H9 (cell line): ENCODE measurements around the gene RFC4. TPM values are rescaled to one million over a fixed set of nuclear protein-coding genes. Genes with fewer than 3 reads are reported as not detected.

ENCODE experiments used
- DNase-seq: peaks from one replicate; pipeline ENCODE4 v3.0.0-alpha.2; 2017
- H2AFZ ChIP-seq: one replicate; pipeline ENCODE4 v1.6.1; 2013; ENCODE audit warnings: mild to moderate bottlenecking, low read length, control low read depth, moderate library complexity
- H2AK5ac ChIP-seq: 2 replicates; pipeline ENCODE4 v1.6.1; 2013; ENCODE audit warnings: low read length, control low read depth, mixed read lengths; ENCODE audit not compliant: insufficient read length
- H2BK120ac ChIP-seq: one replicate; pipeline ENCODE4 v1.6.1; 2013; ENCODE audit warnings: low read depth, mild to moderate bottlenecking, low read length, control low read depth, inconsistent platforms; ENCODE audit not compliant: poor library complexity, severe bottlenecking
- H2BK12ac ChIP-seq: 2 replicates; pipeline ENCODE4 v1.6.1; 2013; ENCODE audit warnings: low read length, control low read depth, mixed read lengths, low read depth; ENCODE audit not compliant: insufficient read length
- H2BK15ac ChIP-seq: 2 replicates; pipeline ENCODE4 v1.6.1; 2013; ENCODE audit warnings: low read depth, low read length, control low read depth
- H2BK20ac ChIP-seq: one replicate; pipeline ENCODE4 v1.6.1; 2013; ENCODE audit warnings: low read depth, mild to moderate bottlenecking, low read length, control low read depth, inconsistent platforms; ENCODE audit not compliant: poor library complexity, severe bottlenecking
- H2BK5ac ChIP-seq: 2 replicates; pipeline ENCODE4 v1.6.1; 2013; ENCODE audit warnings: low read length, control low read depth, mixed read lengths; ENCODE audit not compliant: insufficient read length
- H3K14ac ChIP-seq: 2 replicates; pipeline ENCODE4 v1.6.1; 2013; ENCODE audit warnings: low read length, control low read depth; ENCODE audit not compliant: insufficient read depth
- H3K18ac ChIP-seq: 2 replicates; pipeline ENCODE4 v1.6.1; 2013; ENCODE audit warnings: low read depth, mild to moderate bottlenecking, mixed read lengths, low read length, control low read depth; ENCODE audit not compliant: insufficient read length
- H3K23ac ChIP-seq: 2 replicates; pipeline ENCODE4 v1.6.1; 2013; ENCODE audit warnings: low read length, control low read depth, mixed read lengths, low read depth; ENCODE audit not compliant: insufficient read length
- H3K23me2 ChIP-seq: 2 replicates; pipeline ENCODE4 v1.6.1; 2013; ENCODE audit warnings: low read depth, mild to moderate bottlenecking, mixed read lengths, low read length, control low read depth; ENCODE audit not compliant: insufficient read length, poor library complexity, severe bottlenecking
- H3K27ac ChIP-seq: 2 replicates; pipeline ENCODE4 v1.5.1; 2013; ENCODE audit warnings: low read length, control low read depth, mixed read lengths, low read depth; ENCODE audit not compliant: insufficient read length
- H3K27me3 ChIP-seq: 2 replicates; pipeline ENCODE4 v1.6.1; 2013; ENCODE audit warnings: low read length, control low read depth, inconsistent platforms; ENCODE audit not compliant: insufficient read depth
- H3K4ac ChIP-seq: 2 replicates; pipeline ENCODE4 v1.6.1; 2013; ENCODE audit warnings: low read depth, mild to moderate bottlenecking, control low read depth, inconsistent platforms, low read length, moderate library complexity
- H3K4me1 ChIP-seq: 2 replicates; pipeline ENCODE4 v1.6.1; 2013; ENCODE audit warnings: low read length, control low read depth, inconsistent platforms; ENCODE audit not compliant: insufficient read depth
- H3K4me2 ChIP-seq: 2 replicates; pipeline ENCODE4 v1.6.1; 2013; ENCODE audit warnings: low read length, control low read depth, mixed read lengths; ENCODE audit not compliant: insufficient read length, insufficient read depth
- H3K56ac ChIP-seq: 2 replicates; pipeline ENCODE4 v1.6.1; 2013; ENCODE audit warnings: low read depth, mild to moderate bottlenecking, mixed read lengths, low read length, control low read depth; ENCODE audit not compliant: insufficient read length
- H3K79me1 ChIP-seq: 2 replicates; pipeline ENCODE4 v1.6.1; 2013; ENCODE audit warnings: low read depth, mild to moderate bottlenecking, moderate library complexity, low read length, control low read depth, inconsistent platforms; ENCODE audit not compliant: insufficient read depth, poor library complexity, severe bottlenecking
- H3K79me2 ChIP-seq: 2 replicates; pipeline ENCODE4 v1.6.1; 2013; ENCODE audit warnings: low read length, control low read depth, inconsistent platforms; ENCODE audit not compliant: insufficient read depth
- H3K9ac ChIP-seq: 2 replicates; pipeline ENCODE4 v1.6.1; 2013; ENCODE audit warnings: low read length, control low read depth, mixed read lengths; ENCODE audit not compliant: insufficient read length; ENCODE audit errors: extremely low read depth
- H3K9me3 ChIP-seq: one replicate; pipeline ENCODE4 v1.6.1; 2013; ENCODE audit warnings: low read depth, low read length, inconsistent platforms; ENCODE audit not compliant: control insufficient read depth
- H3T11ph ChIP-seq: one replicate; pipeline ENCODE4 v1.6.1; 2013; ENCODE audit warnings: mild to moderate bottlenecking, low read length, control low read depth, inconsistent platforms
- H4K20me1 ChIP-seq: one replicate; pipeline ENCODE4 v1.6.1; 2013; ENCODE audit not compliant: control insufficient read depth, insufficient read length, insufficient read depth
- H4K5ac ChIP-seq: 2 replicates; pipeline ENCODE4 v1.6.1; 2013; ENCODE audit warnings: low read depth, mild to moderate bottlenecking, mixed read lengths, low read length, control low read depth; ENCODE audit not compliant: insufficient read length
- H4K8ac ChIP-seq: replicated peaks from 2 replicates; pipeline ENCODE4 v1.6.1; 2013; ENCODE audit warnings: low read length, control low read depth, mixed read lengths, low read depth; ENCODE audit not compliant: insufficient read length
- H4K91ac ChIP-seq: 2 replicates; pipeline ENCODE4 v1.6.1; 2013; ENCODE audit warnings: low read depth, mild to moderate bottlenecking, moderate library complexity, mixed read lengths, low read length, control low read depth; ENCODE audit not compliant: insufficient read length
- H3K27ac Mint-ChIP-seq, 3 experiments: 2 replicates in 2 of 3; 3 replicates in 1 of 3; pipeline ENCODE4 v1.8.0; 2020 to 2021; ENCODE audit warnings: mixed read lengths in 3 of 3, mild to moderate bottlenecking in 1 of 3, moderate library complexity in 1 of 3
- H3K27me3 Mint-ChIP-seq: 2 replicates; pipeline ENCODE4 v1.8.0; 2021; ENCODE audit warnings: low read depth, mild to moderate bottlenecking, moderate library complexity, mixed read lengths
- H3K36me3 Mint-ChIP-seq, 3 experiments: 2 replicates in 2 of 3; 3 replicates in 1 of 3; pipeline ENCODE4 v1.8.0; 2020 to 2021; ENCODE audit warnings: low read depth in 3 of 3, mixed read lengths in 3 of 3; ENCODE audit not compliant: insufficient read depth in 1 of 3
- H3K4me1 Mint-ChIP-seq, 2 experiments: 2 replicates each; pipeline ENCODE4 v1.8.0; 2020; ENCODE audit warnings: mixed read lengths in 2 of 2
- H3K4me3 Mint-ChIP-seq, 2 experiments: 2 replicates in 1 of 2; 3 replicates in 1 of 2; pipeline ENCODE4 v1.8.0; 2020 to 2021; ENCODE audit warnings: mild to moderate bottlenecking in 2 of 2, mixed read lengths in 2 of 2, moderate library complexity in 1 of 2
- H3K9me3 Mint-ChIP-seq, 2 experiments: 2 replicates in 1 of 2; 3 replicates in 1 of 2; pipeline ENCODE4 v1.8.0; 2020; ENCODE audit warnings: mild to moderate bottlenecking in 2 of 2, mixed read lengths in 2 of 2, moderate library complexity in 1 of 2
- WGBS: extraction: QIAGEN DNeasy Blood & Tissue Kit; methylation state at CpG from one replicate; pipeline ENCODE4 v1.1.7; 2013; ENCODE audit warnings: missing lambda C conversion rate, low lambda C conversion rate, mixed read lengths; ENCODE audit not compliant: insufficient read length; ENCODE audit errors: extremely low coverage; 5-methylcytosine and 5-hydroxymethylcytosine counted together
- total RNA-seq: library from RNA; stranded (reverse); gene quantifications from 2 replicates; pipeline ENCODE4 v1.2.1, GENCODE V29; 2021
- TF ChIP-seq, protein P1 (sequence below): fragments of 200-600 bp; sonication (generic); conservative IDR thresholded peaks from 3 replicates; pipeline ENCODE4 v1.8.0; 2021; ENCODE audit warnings: antibody characterized with exemption, mild to moderate bottlenecking

The RFC4 gene
- total RNA-seq, 1 experiment from 2014 or later = 108 TPM

DNA sequence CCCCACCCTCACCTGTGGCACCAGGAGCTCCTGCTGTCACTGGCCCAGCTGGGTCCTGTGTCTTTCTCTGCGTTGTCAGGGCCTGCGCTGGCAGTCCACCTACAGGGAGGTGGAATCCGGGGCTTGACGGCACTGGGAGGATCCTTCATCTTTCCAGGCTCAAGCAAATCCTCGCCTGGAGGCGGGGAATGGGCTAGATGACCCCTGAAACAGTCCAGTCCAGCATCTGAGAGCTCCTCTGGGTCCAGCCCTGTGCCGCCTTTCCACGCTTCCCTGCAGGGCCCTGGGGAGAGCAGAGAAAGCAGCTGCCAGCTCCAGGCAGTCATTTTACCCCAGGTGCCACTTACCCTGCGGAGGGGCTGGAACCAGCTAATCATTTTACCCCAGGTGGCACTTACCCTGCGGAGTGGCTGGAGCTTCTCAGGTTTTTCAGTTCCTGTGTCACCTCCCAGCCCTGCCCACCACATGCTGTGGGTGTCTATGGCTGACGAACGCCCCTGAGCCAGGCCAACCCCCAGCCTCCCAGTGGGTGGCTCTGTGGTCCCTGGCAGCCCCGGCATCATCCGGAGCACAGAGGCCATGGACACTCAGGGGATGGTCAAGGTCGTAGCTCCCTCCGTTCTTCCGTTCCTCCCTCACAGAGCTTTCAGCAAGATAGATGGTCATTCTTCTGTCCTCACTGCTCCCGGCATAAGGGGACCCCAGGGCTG lies 18.3 kb upstream of the RFC4 start:
- Histone ChIP-seq H4K5ac (no peak overlapping the region), H3K23me2 (peaks cover 14% of the 10 kb centered on the region), H4K91ac (no peak overlapping the region), H3K18ac (no peak overlapping the region), H4K8ac (no peak overlapping the region), H3K4ac (no peak overlapping the region), H3K79me1 (no peaks in the 10 kb centered on the region), H3K27ac (no peak overlapping the region), H3T11ph (no peak overlapping the region), H3K4me1 (no peaks in the 10 kb centered on the region; the same call in 1 of the 2 replicates), H3K79me2 (no peaks in the 10 kb centered on the region), H2AFZ (no peak overlapping the region), H3K23ac (no peak overlapping the region), H2BK15ac (no peak overlapping the region), H3K9me3 (no peaks in the 10 kb centered on the region), H2BK20ac (no peak overlapping the region), H3K4me2 (peak overlapping the region; percentile 50), H3K14ac (no peak overlapping the region), H2BK12ac (no peak overlapping the region), H2AK5ac (no peak overlapping the region), H2BK120ac (no peak overlapping the region), H3K9ac (no peak overlapping the region), H3K56ac (no peak overlapping the region), H2BK5ac (no peak overlapping the region), H4K20me1 (no peaks in the 10 kb centered on the region), H3K27me3 (peaks cover 2% of the 10 kb centered on the region; the same call in 1 of the 2 replicates)
- peak overlapping the region; percentile 68 to 78 for H3K4me3 Mint-ChIP-seq
- peak; percentile 39 for DNase-seq
- TF ChIP-seq, protein P1, sequence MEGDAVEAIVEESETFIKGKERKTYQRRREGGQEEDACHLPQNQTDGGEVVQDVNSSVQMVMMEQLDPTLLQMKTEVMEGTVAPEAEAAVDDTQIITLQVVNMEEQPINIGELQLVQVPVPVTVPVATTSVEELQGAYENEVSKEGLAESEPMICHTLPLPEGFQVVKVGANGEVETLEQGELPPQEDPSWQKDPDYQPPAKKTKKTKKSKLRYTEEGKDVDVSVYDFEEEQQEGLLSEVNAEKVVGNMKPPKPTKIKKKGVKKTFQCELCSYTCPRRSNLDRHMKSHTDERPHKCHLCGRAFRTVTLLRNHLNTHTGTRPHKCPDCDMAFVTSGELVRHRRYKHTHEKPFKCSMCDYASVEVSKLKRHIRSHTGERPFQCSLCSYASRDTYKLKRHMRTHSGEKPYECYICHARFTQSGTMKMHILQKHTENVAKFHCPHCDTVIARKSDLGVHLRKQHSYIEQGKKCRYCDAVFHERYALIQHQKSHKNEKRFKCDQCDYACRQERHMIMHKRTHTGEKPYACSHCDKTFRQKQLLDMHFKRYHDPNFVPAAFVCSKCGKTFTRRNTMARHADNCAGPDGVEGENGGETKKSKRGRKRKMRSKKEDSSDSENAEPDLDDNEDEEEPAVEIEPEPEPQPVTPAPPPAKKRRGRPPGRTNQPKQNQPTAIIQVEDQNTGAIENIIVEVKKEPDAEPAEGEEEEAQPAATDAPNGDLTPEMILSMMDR = no peak
- H3K36me3 Mint-ChIP-seq = no peaks in the 10 kb centered on the region
- peaks cover 49% of the 10 kb centered on the region for H3K27me3 Mint-ChIP-seq
- WGBS = no CpG with 5 or more reads among the region's 18 CpGs
- peaks cover 37 to 40% of the 10 kb centered on the region in 2 experiments for H3K4me1 Mint-ChIP-seq
- H3K9me3 Mint-ChIP-seq = no peaks in the 10 kb centered on the region
- H3K27ac Mint-ChIP-seq = no peak overlapping the region; a peak in 1 of 7 replicates
